SK-N-SH (cell line): ENCODE results near the gene AGPAT3. TPM values are rescaled to one million over a fixed set of nuclear protein-coding genes. Genes with fewer than 3 reads are reported as not detected.

ENCODE experiments used
- CTCF ChIA-PET: fragments of 300-600, 350-600 bp; formaldehyde crosslinking; extraction: SDS; loops from one replicate; lab custom pipeline; 2021; lab: Yijun Ruan, JAX
- POLR2A ChIA-PET: fragments of 350-600 bp; sonication (Branson Sonifier 250); formaldehyde crosslinking; extraction: SDS; loops from one replicate; lab custom pipeline; 2020; ENCODE audit warnings: antibody characterized with exemption, inconsistent platforms; lab: Yijun Ruan, JAX
- DNase-seq: peaks from one replicate; pipeline ENCODE4 v3.0.0; 2012
- H2AFZ ChIP-seq: fragments of 200-600 bp; sonication (generic); 2 replicates; pipeline ENCODE4 v1.8.1; 2016; ENCODE audit warnings: antibody characterized with exemption, mild to moderate bottlenecking, low read depth
- H3F3A ChIP-seq: fragments of 200-600 bp; sonication (generic); replicated peaks from 2 replicates; pipeline ENCODE3; 2016; ENCODE audit warnings: antibody characterized with exemption, mild to moderate bottlenecking; ENCODE audit not compliant: insufficient read depth
- H3K27ac ChIP-seq, 2 experiments: fragments of 200-500 bp in 1 of 2; fragments of 200-600 bp in 1 of 2; sonication (Bioruptor generic) in 1 of 2; sonication (generic), shearing (Covaris generic) in 1 of 2; 2 replicates each; pipeline versions ENCODE4 v1.5.1 to v1.6.1; 2014 to 2016; ENCODE audit warnings: low read depth in 2 of 2, inconsistent platforms in 1 of 2, low read length in 1 of 2, mild to moderate bottlenecking in 1 of 2, mixed read lengths in 1 of 2
- H3K27me3 ChIP-seq: fragments of 200-600 bp; sonication (generic), shearing (Covaris generic); 2 replicates; pipeline ENCODE4 v1.6.1; 2016; ENCODE audit warnings: mixed run types; ENCODE audit not compliant: insufficient read depth
- H3K36me3 ChIP-seq, 2 experiments: fragments of 200-500 bp in 1 of 2; fragments of 200-600 bp in 1 of 2; sonication (Bioruptor generic) in 1 of 2; sonication (generic) in 1 of 2; replicated peaks in 1 of 2; 2 replicates each; pipeline versions ENCODE3 to v1.5.1; 2014 to 2016; ENCODE audit warnings: low read length in 1 of 2, mild to moderate bottlenecking in 1 of 2; ENCODE audit not compliant: insufficient read depth in 2 of 2, control insufficient read depth in 1 of 2
- H3K4me1 ChIP-seq, 2 experiments: fragments of 200-500 bp in 1 of 2; fragments of 200-600 bp in 1 of 2; sonication (Bioruptor generic) in 1 of 2; sonication (generic), shearing (Covaris generic) in 1 of 2; 2 replicates each; pipeline versions ENCODE4 v1.5.1 to v1.6.1; 2014 to 2016; ENCODE audit warnings: low read depth in 1 of 2, low read length in 1 of 2, mixed run types in 1 of 2; ENCODE audit not compliant: insufficient read depth in 2 of 2, control insufficient read depth in 1 of 2
- H3K4me2 ChIP-seq: fragments of 200-600 bp; sonication (generic), shearing (Covaris generic); 2 replicates; pipeline ENCODE4 v1.6.1; 2017; ENCODE audit warnings: mixed run types
- H3K4me3 ChIP-seq, 2 experiments: fragments of 200-500 bp in 1 of 2; fragments of 200-600 bp in 1 of 2; sonication (Bioruptor generic) in 1 of 2; sonication (generic), shearing (Covaris generic) in 1 of 2; 2 replicates each; pipeline versions ENCODE4 v1.5.1 to v1.8.1; 2014 to 2016; ENCODE audit warnings: low read depth in 2 of 2, inconsistent platforms in 1 of 2, low read length in 1 of 2, mild to moderate bottlenecking in 1 of 2, mixed read lengths in 1 of 2, moderate library complexity in 1 of 2
- H3K79me2 ChIP-seq: fragments of 200-600 bp; sonication (generic); 2 replicates; pipeline ENCODE4 v1.8.1; 2017; ENCODE audit warnings: mild to moderate bottlenecking; ENCODE audit not compliant: insufficient read depth
- H3K9ac ChIP-seq: fragments of 200-600 bp; sonication (generic); 2 replicates; pipeline ENCODE4 v1.6.1; 2017; ENCODE audit warnings: mixed run types
- H3K9me2 ChIP-seq: fragments of 200-600 bp; sonication (generic); 2 replicates; pipeline ENCODE4 v1.6.1; 2017; ENCODE audit warnings: mixed run types
- H3K9me3 ChIP-seq: fragments of 200-600 bp; sonication (generic); 2 replicates; pipeline ENCODE4 v1.6.1; 2017; ENCODE audit warnings: mixed run types, mild to moderate bottlenecking, moderate library complexity
- H4K20me1 ChIP-seq: fragments of 200-600 bp; sonication (generic); 2 replicates; pipeline ENCODE4 v1.6.1; 2017; ENCODE audit warnings: mild to moderate bottlenecking, mixed run types; ENCODE audit not compliant: insufficient read depth
- CHD2 ChIP-seq: fragments of 150-350 bp; IDR thresholded peaks from 2 replicates; pipeline ENCODE4 v1.6.1; 2018; ENCODE audit warnings: low read length; ENCODE audit not compliant: partially characterized antibody
- ELF1 ChIP-seq: IDR thresholded peaks from 2 replicates; pipeline ENCODE4 v1.4.0; 2012
- FOSL2 ChIP-seq: IDR thresholded peaks from 2 replicates; pipeline ENCODE4 v1.4.0; 2012; ENCODE audit warnings: low read depth, mild to moderate bottlenecking, moderate library complexity, borderline replicate concordance
- GABPA ChIP-seq: IDR thresholded peaks from 2 replicates; pipeline ENCODE4 v1.4.0; 2012; ENCODE audit warnings: low read depth, mild to moderate bottlenecking
- MXI1 ChIP-seq: IDR thresholded peaks from 2 replicates; pipeline ENCODE4 v1.6.1; 2012; ENCODE audit warnings: mild to moderate bottlenecking, low read depth, low read length, improper control_type of control experiment
- NFIC ChIP-seq: IDR thresholded peaks from 2 replicates; pipeline ENCODE4 v1.4.0; 2012; ENCODE audit warnings: borderline replicate concordance
- NRF1 ChIP-seq: IDR thresholded peaks from 2 replicates; pipeline ENCODE4 v1.6.1; 2012; ENCODE audit warnings: low read depth, mild to moderate bottlenecking, low read length
- POLR2AphosphoS5 ChIP-seq: IDR thresholded peaks from 2 replicates; pipeline ENCODE4 v1.6.1; 2012; ENCODE audit warnings: low read depth, low read length
- RAD21 ChIP-seq: IDR thresholded peaks from 2 replicates; pipeline ENCODE4 v1.6.1; 2012; ENCODE audit warnings: mild to moderate bottlenecking, low read length
- RCOR1 ChIP-seq: fragments of 150-350 bp; IDR thresholded peaks from 2 replicates; pipeline ENCODE4 v1.6.1; 2017; ENCODE audit warnings: antibody characterized with exemption, low read length
- SIN3A ChIP-seq: IDR thresholded peaks from 2 replicates; pipeline ENCODE4 v1.6.1; 2012; ENCODE audit warnings: low read depth, mild to moderate bottlenecking, low read length, moderate library complexity, borderline replicate concordance
- TCF12 ChIP-seq: IDR thresholded peaks from 2 replicates; pipeline ENCODE4 v1.4.0; 2012
- TEAD4 ChIP-seq: IDR thresholded peaks from 2 replicates; pipeline ENCODE4 v1.4.0; 2012; ENCODE audit warnings: mild to moderate bottlenecking, borderline replicate concordance; ENCODE audit not compliant: insufficient read depth
- YY1 ChIP-seq: IDR thresholded peaks from 2 replicates; pipeline ENCODE4 v1.4.0; 2012; ENCODE audit warnings: low read depth, mild to moderate bottlenecking
- WGBS: methylation state at CpG from one replicate; pipeline ENCODE4 v1.1.6; 2017; ENCODE audit warnings: low lambda C conversion rate; 5-methylcytosine and 5-hydroxymethylcytosine counted together
- polyA plus RNA-seq, 3 experiments: library from polyadenylated mRNA; depleted of rRNA; stranded (reverse); fragments of >200 nt; gene quantifications; 2 replicates each; pipeline ENCODE4 v1.2.3, GENCODE V29; 2012
- TF ChIP-seq, protein P1 (sequence below): fragments of 200-600 bp; sonication (generic); IDR thresholded peaks from 2 replicates; pipeline ENCODE4 v1.6.1; 2017; ENCODE audit warnings: antibody characterized with exemption, mild to moderate bottlenecking, moderate library complexity
- TF ChIP-seq, protein P2 (sequence below): IDR thresholded peaks from 2 replicates; pipeline ENCODE4 v1.4.0; 2012; ENCODE audit warnings: low read depth, borderline replicate concordance
- TF ChIP-seq, protein P3 (sequence below): IDR thresholded peaks from 2 replicates; pipeline ENCODE4 v1.6.1; 2012; ENCODE audit warnings: mild to moderate bottlenecking, low read depth, low read length, moderate library complexity
- TF ChIP-seq, protein P4 (sequence below): IDR thresholded peaks from 2 replicates; pipeline ENCODE4; 2012
- TF ChIP-seq, protein P5 (sequence below): IDR thresholded peaks from 2 replicates; pipeline ENCODE4 v1.4.0; 2012; ENCODE audit warnings: low read depth

Gene AGPAT3
- polyA plus RNA-seq, 1 of the 3 experiments (the other 2 are of a cell fraction) = 35.3 TPM

DNA sequence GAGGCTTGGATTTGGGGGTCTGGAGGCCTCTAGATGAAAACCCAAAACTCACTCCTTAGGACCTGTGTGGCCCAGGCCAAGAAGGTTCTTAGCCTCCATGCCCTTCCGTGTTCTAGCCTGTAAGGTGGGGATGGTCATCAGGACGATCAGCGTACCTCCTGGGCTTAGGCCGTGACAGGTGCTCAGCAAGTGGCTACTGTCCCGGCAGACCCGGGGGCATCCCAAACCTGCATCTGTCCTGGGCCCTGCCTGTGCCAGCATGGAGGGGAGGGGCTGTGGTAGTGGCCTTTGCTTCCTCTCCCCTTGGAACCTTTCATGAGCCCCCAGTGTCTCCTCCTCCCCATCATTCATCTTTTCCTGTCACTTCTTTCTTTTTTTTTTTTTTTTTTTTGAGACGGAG lies 124.4 kb downstream of the AGPAT3 start:
- H3K4me1 ChIP-seq = no peaks in the 10 kb centered on the region
- H3K4me2 ChIP-seq = no peak overlapping the region
- H3K4me3 ChIP-seq = no peak overlapping the region
- H4K20me1 ChIP-seq = no peaks in the 10 kb centered on the region
- no peaks in the 10 kb centered on the region for H3K27me3 ChIP-seq
- H3K9me2 ChIP-seq = no peaks in the 10 kb centered on the region
- H3K9ac ChIP-seq = no peak overlapping the region
- H3K9me3 ChIP-seq = no peaks in the 10 kb centered on the region
- H3K79me2 ChIP-seq = no peaks in the 10 kb centered on the region
- no peaks in the 10 kb centered on the region for H3K36me3 ChIP-seq
- peak; percentile 22 for DNase-seq
- TF ChIP-seq NFIC = no peak
- TF ChIP-seq, protein P1, sequence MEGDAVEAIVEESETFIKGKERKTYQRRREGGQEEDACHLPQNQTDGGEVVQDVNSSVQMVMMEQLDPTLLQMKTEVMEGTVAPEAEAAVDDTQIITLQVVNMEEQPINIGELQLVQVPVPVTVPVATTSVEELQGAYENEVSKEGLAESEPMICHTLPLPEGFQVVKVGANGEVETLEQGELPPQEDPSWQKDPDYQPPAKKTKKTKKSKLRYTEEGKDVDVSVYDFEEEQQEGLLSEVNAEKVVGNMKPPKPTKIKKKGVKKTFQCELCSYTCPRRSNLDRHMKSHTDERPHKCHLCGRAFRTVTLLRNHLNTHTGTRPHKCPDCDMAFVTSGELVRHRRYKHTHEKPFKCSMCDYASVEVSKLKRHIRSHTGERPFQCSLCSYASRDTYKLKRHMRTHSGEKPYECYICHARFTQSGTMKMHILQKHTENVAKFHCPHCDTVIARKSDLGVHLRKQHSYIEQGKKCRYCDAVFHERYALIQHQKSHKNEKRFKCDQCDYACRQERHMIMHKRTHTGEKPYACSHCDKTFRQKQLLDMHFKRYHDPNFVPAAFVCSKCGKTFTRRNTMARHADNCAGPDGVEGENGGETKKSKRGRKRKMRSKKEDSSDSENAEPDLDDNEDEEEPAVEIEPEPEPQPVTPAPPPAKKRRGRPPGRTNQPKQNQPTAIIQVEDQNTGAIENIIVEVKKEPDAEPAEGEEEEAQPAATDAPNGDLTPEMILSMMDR = no peak
- TF ChIP-seq, protein P2, sequence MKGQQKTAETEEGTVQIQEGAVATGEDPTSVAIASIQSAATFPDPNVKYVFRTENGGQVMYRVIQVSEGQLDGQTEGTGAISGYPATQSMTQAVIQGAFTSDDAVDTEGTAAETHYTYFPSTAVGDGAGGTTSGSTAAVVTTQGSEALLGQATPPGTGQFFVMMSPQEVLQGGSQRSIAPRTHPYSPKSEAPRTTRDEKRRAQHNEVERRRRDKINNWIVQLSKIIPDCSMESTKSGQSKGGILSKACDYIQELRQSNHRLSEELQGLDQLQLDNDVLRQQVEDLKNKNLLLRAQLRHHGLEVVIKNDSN = no peak
- no peak for TF ChIP-seq MXI1
- TF ChIP-seq FOSL2 = no peak
- TF ChIP-seq, protein P3, sequence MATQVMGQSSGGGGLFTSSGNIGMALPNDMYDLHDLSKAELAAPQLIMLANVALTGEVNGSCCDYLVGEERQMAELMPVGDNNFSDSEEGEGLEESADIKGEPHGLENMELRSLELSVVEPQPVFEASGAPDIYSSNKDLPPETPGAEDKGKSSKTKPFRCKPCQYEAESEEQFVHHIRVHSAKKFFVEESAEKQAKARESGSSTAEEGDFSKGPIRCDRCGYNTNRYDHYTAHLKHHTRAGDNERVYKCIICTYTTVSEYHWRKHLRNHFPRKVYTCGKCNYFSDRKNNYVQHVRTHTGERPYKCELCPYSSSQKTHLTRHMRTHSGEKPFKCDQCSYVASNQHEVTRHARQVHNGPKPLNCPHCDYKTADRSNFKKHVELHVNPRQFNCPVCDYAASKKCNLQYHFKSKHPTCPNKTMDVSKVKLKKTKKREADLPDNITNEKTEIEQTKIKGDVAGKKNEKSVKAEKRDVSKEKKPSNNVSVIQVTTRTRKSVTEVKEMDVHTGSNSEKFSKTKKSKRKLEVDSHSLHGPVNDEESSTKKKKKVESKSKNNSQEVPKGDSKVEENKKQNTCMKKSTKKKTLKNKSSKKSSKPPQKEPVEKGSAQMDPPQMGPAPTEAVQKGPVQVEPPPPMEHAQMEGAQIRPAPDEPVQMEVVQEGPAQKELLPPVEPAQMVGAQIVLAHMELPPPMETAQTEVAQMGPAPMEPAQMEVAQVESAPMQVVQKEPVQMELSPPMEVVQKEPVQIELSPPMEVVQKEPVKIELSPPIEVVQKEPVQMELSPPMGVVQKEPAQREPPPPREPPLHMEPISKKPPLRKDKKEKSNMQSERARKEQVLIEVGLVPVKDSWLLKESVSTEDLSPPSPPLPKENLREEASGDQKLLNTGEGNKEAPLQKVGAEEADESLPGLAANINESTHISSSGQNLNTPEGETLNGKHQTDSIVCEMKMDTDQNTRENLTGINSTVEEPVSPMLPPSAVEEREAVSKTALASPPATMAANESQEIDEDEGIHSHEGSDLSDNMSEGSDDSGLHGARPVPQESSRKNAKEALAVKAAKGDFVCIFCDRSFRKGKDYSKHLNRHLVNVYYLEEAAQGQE = no peak
- no peak for TF ChIP-seq RCOR1
- no peak for TF ChIP-seq NRF1
- TF ChIP-seq POLR2AphosphoS5 = no peak
- TF ChIP-seq GABPA = no peak
- peaks cover 6% of the 10 kb centered on the region for H3F3A ChIP-seq
- no peak overlapping the region for H3K27ac ChIP-seq
- CTCF ChIA-PET = no interaction called here
- POLR2A ChIA-PET = no interaction called here
- WGBS = 82% methylated on average over 1 of the region's 7 CpGs
- H2AFZ ChIP-seq = no peak overlapping the region

DNA sequence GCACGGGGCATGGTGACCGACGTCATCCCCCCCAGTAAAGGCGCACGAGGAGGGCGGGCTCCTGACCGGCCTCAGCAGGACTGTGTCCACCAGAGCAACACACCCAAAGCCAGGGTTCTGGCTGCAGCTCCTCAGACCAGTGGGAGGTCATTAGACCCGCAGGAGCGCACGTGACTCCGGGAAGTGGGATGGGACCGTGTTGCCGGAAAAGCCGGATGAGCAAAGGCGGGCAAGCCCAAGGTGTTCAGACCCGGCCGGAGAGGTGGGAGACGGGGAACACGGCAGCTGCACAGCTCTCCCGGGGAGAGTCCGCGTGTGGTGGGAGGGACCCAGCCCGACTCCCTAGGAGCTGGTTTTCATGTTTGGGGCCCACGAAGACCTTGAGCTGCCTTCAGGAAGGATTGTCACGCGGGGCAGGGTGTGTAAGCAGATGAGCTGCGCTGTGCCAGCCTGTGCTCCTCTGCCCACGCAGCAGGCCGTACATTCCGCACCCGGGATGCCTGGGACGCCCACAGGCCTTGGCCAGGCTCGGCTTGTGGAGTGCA lies 126.5 kb downstream of the AGPAT3 start:
- CTCF ChIA-PET = interaction anchor here (1.0 to 2.4 kb wide), 3 partner anchors 16 to 180 kb away, joined by 3 to 9 read pairs (median 5); no protein-coding TSS in a partner anchor
- Histone ChIP-seq H3K27ac (no peak overlapping the region), H3K9me3 (no peaks in the 10 kb centered on the region), H3K4me1 (no peaks in the 10 kb centered on the region), H3K79me2 (no peaks in the 10 kb centered on the region), H3K9ac (no peak overlapping the region), H3K4me2 (no peak overlapping the region), H3K9me2 (no peaks in the 10 kb centered on the region), H3K36me3 (no peaks in the 10 kb centered on the region), H3F3A (peaks cover 3% of the 10 kb centered on the region), H3K27me3 (no peaks in the 10 kb centered on the region), H4K20me1 (no peaks in the 10 kb centered on the region), H3K4me3 (no peak overlapping the region), H2AFZ (no peak overlapping the region)
- POLR2A ChIA-PET = no interaction called here
- WGBS = 84% methylated on average over 24 of the region's 33 CpGs
- TF ChIP-seq, protein P4, sequence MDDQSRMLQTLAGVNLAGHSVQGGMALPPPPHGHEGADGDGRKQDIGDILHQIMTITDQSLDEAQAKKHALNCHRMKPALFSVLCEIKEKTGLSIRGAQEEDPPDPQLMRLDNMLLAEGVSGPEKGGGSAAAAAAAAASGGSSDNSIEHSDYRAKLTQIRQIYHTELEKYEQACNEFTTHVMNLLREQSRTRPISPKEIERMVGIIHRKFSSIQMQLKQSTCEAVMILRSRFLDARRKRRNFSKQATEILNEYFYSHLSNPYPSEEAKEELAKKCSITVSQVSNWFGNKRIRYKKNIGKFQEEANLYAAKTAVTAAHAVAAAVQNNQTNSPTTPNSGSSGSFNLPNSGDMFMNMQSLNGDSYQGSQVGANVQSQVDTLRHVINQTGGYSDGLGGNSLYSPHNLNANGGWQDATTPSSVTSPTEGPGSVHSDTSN = no peak
- no peak for TF ChIP-seq CHD2
- TF ChIP-seq, protein P2 = no peak
- no peak for TF ChIP-seq ELF1
- TF ChIP-seq YY1 = no peak
- no peak for TF ChIP-seq TEAD4
- TF ChIP-seq, protein P5, sequence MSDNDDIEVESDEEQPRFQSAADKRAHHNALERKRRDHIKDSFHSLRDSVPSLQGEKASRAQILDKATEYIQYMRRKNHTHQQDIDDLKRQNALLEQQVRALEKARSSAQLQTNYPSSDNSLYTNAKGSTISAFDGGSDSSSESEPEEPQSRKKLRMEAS = no peak
- no peak for TF ChIP-seq TCF12
- TF ChIP-seq SIN3A = no peak
- no peak for TF ChIP-seq NRF1
- no peak for TF ChIP-seq RAD21
- DNase-seq = no peak
